Liver (tissue), 9 donors: ENCODE results near the gene RASA3. TPM values are rescaled to one million over a fixed set of nuclear protein-coding genes. Genes with fewer than 3 reads are reported as not detected.

Experiments
- DNase-seq: peaks from one replicate; pipeline ENCODE4 v3.0.0-alpha.2; 2017; ENCODE audit warnings: low spot score
- H3K27ac ChIP-seq, 2 donors: one replicate each; pipeline ENCODE4 v1.7.0; 2013; ENCODE audit warnings: inconsistent platforms in 2 of 2, low read length in 2 of 2, control low read depth in 1 of 2, low read depth in 1 of 2, mild to moderate bottlenecking in 1 of 2
- H3K27me3 ChIP-seq, 4 donors: one replicate each; pipeline versions ENCODE4 v1.6.1 to v1.7.0; 2013; ENCODE audit warnings: low read length in 3 of 4, inconsistent platforms in 1 of 4, mild to moderate bottlenecking in 1 of 4, moderate library complexity in 1 of 4; ENCODE audit not compliant: control insufficient read depth in 4 of 4, insufficient read depth in 4 of 4
- H3K36me3 ChIP-seq, 4 donors: one replicate each; pipeline versions ENCODE4 v1.6.1 to v1.7.0; 2013; ENCODE audit warnings: low read length in 3 of 4, mild to moderate bottlenecking in 3 of 4, low read depth in 1 of 4, moderate library complexity in 1 of 4; ENCODE audit not compliant: control insufficient read depth in 4 of 4, insufficient read depth in 3 of 4
- H3K4me1 ChIP-seq, 4 donors: one replicate each; pipeline versions ENCODE4 v1.6.1 to v1.7.0; 2013; ENCODE audit warnings: low read length in 3 of 4, mild to moderate bottlenecking in 3 of 4, moderate library complexity in 1 of 4; ENCODE audit not compliant: control insufficient read depth in 4 of 4, insufficient read depth in 4 of 4
- H3K4me3 ChIP-seq, 3 donors: one replicate each; pipeline versions ENCODE4 v1.6.1 to v1.7.0; 2013; ENCODE audit warnings: low read length in 3 of 3, control low read depth in 1 of 3, low read depth in 1 of 3, mild to moderate bottlenecking in 1 of 3
- H3K9ac ChIP-seq, 2 donors: one replicate each; pipeline ENCODE4 v1.7.0; 2013; ENCODE audit warnings: low read length in 2 of 2, mild to moderate bottlenecking in 2 of 2, moderate library complexity in 2 of 2, control low read depth in 1 of 2, low read depth in 1 of 2
- H3K9me3 ChIP-seq, 4 donors: one replicate each; pipeline versions ENCODE4 v1.6.1 to v1.7.0; 2013; ENCODE audit warnings: low read length in 3 of 4; ENCODE audit not compliant: control insufficient read depth in 4 of 4
- ATF3 ChIP-seq: IDR thresholded peaks from 2 replicates; pipeline ENCODE4 v1.6.1; 2016; ENCODE audit warnings: antibody characterized with exemption
- CTCF ChIP-seq: fragments of 150-350 bp; IDR thresholded peaks from 2 replicates; pipeline ENCODE4 v1.5.1; 2017; ENCODE audit warnings: improper control_type of control experiment, low read depth, low read length; ENCODE audit not compliant: missing input control
- EGR1 ChIP-seq, 2 donors: IDR thresholded peaks; 2 replicates each; pipeline ENCODE4 v1.6.1; 2016 to 2018; ENCODE audit warnings: antibody characterized with exemption in 2 of 2, low read depth in 2 of 2
- FOXA1 ChIP-seq: IDR thresholded peaks from 2 replicates; pipeline ENCODE4 v1.6.1; 2016; ENCODE audit warnings: antibody characterized with exemption
- GABPA ChIP-seq, 2 donors: IDR thresholded peaks in 1 of 2; conservative IDR thresholded peaks in 1 of 2; 2 replicates each; pipeline ENCODE4 v1.6.1; 2016; ENCODE audit warnings: antibody characterized with exemption in 2 of 2, mild to moderate bottlenecking in 1 of 2, moderate library complexity in 1 of 2
- HNF4G ChIP-seq: IDR thresholded peaks from 2 replicates; pipeline ENCODE4 v1.6.1; 2016; ENCODE audit warnings: antibody characterized with exemption
- JUND ChIP-seq, 2 donors: IDR thresholded peaks; 2 replicates each; pipeline ENCODE4 v1.6.1; 2016; ENCODE audit warnings: antibody characterized with exemption in 2 of 2
- MAX ChIP-seq: IDR thresholded peaks from 2 replicates; pipeline ENCODE4 v1.6.1; 2016; ENCODE audit warnings: antibody characterized with exemption
- RAD21 ChIP-seq, 2 donors: IDR thresholded peaks; 2 replicates each; pipeline ENCODE4 v1.6.1; 2016; ENCODE audit warnings: antibody characterized with exemption in 2 of 2, mild to moderate bottlenecking in 2 of 2
- REST ChIP-seq: IDR thresholded peaks from 2 replicates; pipeline ENCODE4 v1.6.1; 2016; ENCODE audit warnings: antibody characterized with exemption, mild to moderate bottlenecking
- RXRA ChIP-seq, 2 donors: IDR thresholded peaks; 2 replicates each; pipeline ENCODE4 v1.6.1; 2017 to 2018; ENCODE audit warnings: antibody characterized with exemption in 2 of 2, mild to moderate bottlenecking in 1 of 2
- SP1 ChIP-seq: IDR thresholded peaks from 2 replicates; pipeline ENCODE4 v1.6.1; 2018; ENCODE audit warnings: antibody characterized with exemption, mild to moderate bottlenecking
- TAF1 ChIP-seq: conservative IDR thresholded peaks from 2 replicates; pipeline ENCODE4 v1.6.1; 2016; ENCODE audit warnings: antibody characterized with exemption, mild to moderate bottlenecking
- ZBTB33 ChIP-seq: IDR thresholded peaks from 2 replicates; pipeline ENCODE4 v1.6.1; 2016; ENCODE audit warnings: antibody characterized with exemption
- WGBS: extraction: QIAGEN DNeasy Blood & Tissue Kit; methylation state at CpG from one replicate; pipeline ENCODE4 v1.1.7; 2013; 5-methylcytosine and 5-hydroxymethylcytosine counted together
- polyA plus RNA-seq, 2 donors: library from polyadenylated mRNA; stranded (reverse) in 1 of 2; unstranded in 1 of 2; fragments of 200-250 nt in 1 of 2; fragments of >200 nt in 1 of 2; fragmentation: Nextera tagmentation in 1 of 2; extraction: Ambion mirVana in 1 of 2; gene quantifications; one replicate each; pipeline versions ENCODE4 v1.2.1 to v1.2.3, GENCODE V29; 2013 to 2015
- total RNA-seq, 2 donors: library from RNA; depleted of rRNA; stranded (reverse); fragments of >200 nt; gene quantifications; one replicate each; pipeline ENCODE4 v1.2.3, GENCODE V29; 2014
- donor health status: healthy.
- donor health status: healthy.
- donor health status: healthy.
- donor health status: healthy.
- donor health status: healthy.

Gene RASA3
- total and polyA plus RNA-seq, 4 donors: 0.64 to 5.9 (median 3.8) TPM

- Histone ChIP-seq H3K4me1 (peaks cover under 1 to 4% (median 2%) of the 10 kb centered on the region in 4 donors), H3K4me3 (no peak overlapping the region), H3K9ac (no peak overlapping the region), H3K9me3 (peaks cover 0 to 1% (median 0%) of the 10 kb centered on the region in 4 donors), H3K27ac (no peak overlapping the region), H3K27me3 (no peaks in the 10 kb centered on the region), H3K36me3 (no peaks in the 10 kb centered on the region)
- TF ChIP-seq ZBTB33 (no peak), CTCF (no peak), JUND (IDR thresholded peaks at IDR 0.05) (no peak), TAF1 (no peak), RXRA (IDR thresholded peaks at IDR 0.05) (no peak), SP1 (no peak), ATF3 (no peak), EGR1 (IDR thresholded peaks at IDR 0.05; ENCODE audit: low read depth in 2 of 2) (no peak), HNF4G (no peak), GABPA (IDR thresholded peaks at IDR 0.05 in 1 of 2, conservative IDR thresholded peaks at IDR 0.05 in 1 of 2) (no peak), MAX (no peak), REST (no peak), RAD21 (IDR thresholded peaks at IDR 0.05) (no peak)
- WGBS: 95% methylated on average over 27 of the region's 27 CpGs
- DNase-seq: no peak
Measured at GRCh38 chr13:113955691-113956090, 176.7 kb downstream of the RASA3 start.

GRCh38 chr13:113955235-113955634 lies 177.2 kb downstream of the RASA3 start:
- no peak for DNase-seq
- TF ChIP-seq GABPA (IDR thresholded peaks at IDR 0.05 in 1 of 2, conservative IDR thresholded peaks at IDR 0.05 in 1 of 2): no peak
- TF ChIP-seq ZBTB33: no peak
- no peak for TF ChIP-seq HNF4G
- TF ChIP-seq FOXA1: no peak
- TF ChIP-seq RXRA (IDR thresholded peaks at IDR 0.05): no peak
- no peak for TF ChIP-seq RAD21 (IDR thresholded peaks at IDR 0.05)
- no peak for TF ChIP-seq CTCF
- no peak for TF ChIP-seq EGR1 (IDR thresholded peaks at IDR 0.05; ENCODE audit: low read depth in 2 of 2)
- Histone ChIP-seq H3K4me3 (no peak overlapping the region), H3K27me3 (no peaks in the 10 kb centered on the region), H3K9me3 (peaks cover 0 to 1% (median 0%) of the 10 kb centered on the region in 4 donors), H3K36me3 (no peaks in the 10 kb centered on the region), H3K4me1 (peaks cover 1 to 9% (median 5%) of the 10 kb centered on the region in 4 donors), H3K9ac (no peak overlapping the region), H3K27ac (no peak overlapping the region)
- WGBS: 94% methylated on average over 29 of the region's 29 CpGs
